Measurements from ENCODE around the gene GADD45A. TPM values are rescaled to one million over a fixed set of nuclear protein-coding genes. Genes with fewer than 3 reads are reported as not detected.

The GADD45A gene
- total RNA-seq, 1 donor from 2014 or later: 151 TPM

DNA sequence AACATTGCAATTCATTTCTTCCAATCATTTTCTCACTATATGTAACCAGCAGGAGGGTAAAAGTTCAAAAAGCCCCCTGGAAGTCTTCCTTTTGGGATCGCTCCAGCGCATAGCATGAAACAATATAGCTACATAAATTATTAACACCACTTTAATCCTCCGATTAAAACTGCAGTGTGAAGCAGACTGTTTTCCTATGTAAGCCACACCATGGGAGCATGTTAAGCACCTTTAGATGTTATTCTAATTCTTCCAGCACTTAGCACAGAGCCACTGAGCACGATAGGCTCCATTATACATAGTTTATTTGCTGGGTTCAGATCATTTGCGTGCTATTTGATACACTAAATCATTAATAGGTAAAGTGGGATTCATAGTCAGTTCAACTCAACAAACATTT is 18.4 kb upstream of the GADD45A start:
- DNase-seq (ENCODE audit: low read depth): no peak
- no peak overlapping the region for H3K4me3 ChIP-seq (ENCODE audit: low read depth, low read length)
- TF ChIP-seq, protein P1, sequence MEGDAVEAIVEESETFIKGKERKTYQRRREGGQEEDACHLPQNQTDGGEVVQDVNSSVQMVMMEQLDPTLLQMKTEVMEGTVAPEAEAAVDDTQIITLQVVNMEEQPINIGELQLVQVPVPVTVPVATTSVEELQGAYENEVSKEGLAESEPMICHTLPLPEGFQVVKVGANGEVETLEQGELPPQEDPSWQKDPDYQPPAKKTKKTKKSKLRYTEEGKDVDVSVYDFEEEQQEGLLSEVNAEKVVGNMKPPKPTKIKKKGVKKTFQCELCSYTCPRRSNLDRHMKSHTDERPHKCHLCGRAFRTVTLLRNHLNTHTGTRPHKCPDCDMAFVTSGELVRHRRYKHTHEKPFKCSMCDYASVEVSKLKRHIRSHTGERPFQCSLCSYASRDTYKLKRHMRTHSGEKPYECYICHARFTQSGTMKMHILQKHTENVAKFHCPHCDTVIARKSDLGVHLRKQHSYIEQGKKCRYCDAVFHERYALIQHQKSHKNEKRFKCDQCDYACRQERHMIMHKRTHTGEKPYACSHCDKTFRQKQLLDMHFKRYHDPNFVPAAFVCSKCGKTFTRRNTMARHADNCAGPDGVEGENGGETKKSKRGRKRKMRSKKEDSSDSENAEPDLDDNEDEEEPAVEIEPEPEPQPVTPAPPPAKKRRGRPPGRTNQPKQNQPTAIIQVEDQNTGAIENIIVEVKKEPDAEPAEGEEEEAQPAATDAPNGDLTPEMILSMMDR (conservative IDR thresholded peaks at IDR 0.05; ENCODE audit: low read depth, low read length): no peak

DNA sequence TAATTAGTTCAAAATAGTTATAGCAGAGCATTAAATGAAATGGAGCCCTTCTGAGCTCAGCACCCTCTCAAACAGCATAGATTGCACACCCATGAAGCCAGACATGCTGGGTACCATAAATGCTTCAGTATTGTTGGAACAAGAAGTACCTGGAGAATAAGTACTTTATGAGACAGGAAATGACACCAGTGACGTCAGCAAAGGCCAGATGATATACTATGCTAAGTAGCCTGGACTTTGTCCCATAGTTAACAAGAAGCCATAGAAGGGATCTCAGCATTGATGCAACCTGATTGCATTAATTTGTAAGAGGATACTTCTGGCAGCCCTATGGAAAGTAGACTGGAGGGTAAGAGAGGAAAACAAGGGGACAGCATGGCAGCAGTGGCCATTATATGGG is 16.3 kb upstream of the GADD45A start:
- H3K4me3 ChIP-seq (ENCODE audit: low read depth, low read length): no peak overlapping the region
- TF ChIP-seq, protein P1 (conservative IDR thresholded peaks at IDR 0.05; ENCODE audit: low read depth, low read length): no peak
- no peak for DNase-seq (ENCODE audit: low read depth)

DNA sequence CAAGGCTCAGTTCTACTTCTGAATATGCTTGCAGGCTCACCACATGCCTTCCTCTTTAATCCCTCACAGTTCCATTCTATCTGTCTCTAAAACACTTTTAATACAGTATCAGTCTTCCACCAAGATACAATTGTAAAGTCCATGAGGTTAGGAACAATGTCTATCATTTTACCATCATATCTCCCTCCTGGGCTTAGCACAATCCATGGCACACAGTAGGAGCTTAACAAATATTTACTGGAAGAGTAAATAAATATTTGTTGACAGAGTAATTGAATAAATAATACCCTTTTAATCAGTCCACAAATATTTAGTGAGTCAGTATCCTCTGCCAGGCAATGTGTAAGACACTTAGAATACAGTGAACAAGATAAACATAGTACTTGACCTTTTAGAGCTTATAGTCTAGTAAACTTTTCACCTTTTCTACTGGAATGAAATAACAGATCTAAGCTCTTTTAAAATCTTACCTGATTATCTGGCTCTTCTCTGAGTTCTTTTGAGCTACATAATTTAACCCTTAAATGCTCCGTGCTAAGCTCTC is 12.7 kb upstream of the GADD45A start:
- no peak overlapping the region for H3K4me3 ChIP-seq (ENCODE audit: low read depth, low read length)
- TF ChIP-seq, protein P1 (conservative IDR thresholded peaks at IDR 0.05; ENCODE audit: low read depth, low read length): no peak
- DNase-seq (ENCODE audit: low read depth): no peak

DNA sequence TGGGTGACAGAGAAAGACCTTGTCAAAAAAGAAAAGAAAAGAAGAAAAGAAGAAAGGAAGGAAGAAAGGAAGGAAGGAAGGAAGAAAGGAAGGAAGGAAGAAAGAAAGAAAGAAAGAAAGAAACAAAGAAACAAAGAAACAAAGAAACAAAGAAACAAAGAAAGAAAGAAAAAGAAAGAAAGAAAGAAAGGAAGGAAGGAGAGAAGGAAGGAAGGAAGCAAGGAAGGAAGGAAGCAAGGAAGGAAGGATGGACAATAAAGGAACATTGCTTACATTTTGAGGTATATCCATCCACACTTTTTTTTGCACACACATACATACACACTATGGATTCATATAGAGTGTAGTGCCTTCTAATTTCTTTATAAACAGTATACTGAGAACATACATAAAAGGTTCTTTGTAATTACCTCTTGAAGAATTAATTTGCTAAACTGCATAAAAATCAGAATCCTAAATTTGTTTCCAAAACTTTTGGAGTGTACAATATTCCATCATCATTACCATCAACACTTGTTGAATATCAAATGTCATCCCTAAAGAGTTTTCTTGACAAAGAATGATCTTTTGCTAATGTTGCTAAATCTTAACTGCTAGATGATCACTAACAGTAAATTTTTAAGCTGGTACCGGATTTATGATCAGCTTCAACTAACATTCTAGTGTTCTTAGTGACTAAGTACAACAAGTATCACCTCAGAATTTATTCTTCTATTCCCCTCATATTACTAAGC is 11.4 kb upstream of the GADD45A start:
- TF ChIP-seq, protein P1 (conservative IDR thresholded peaks at IDR 0.05; ENCODE audit: low read depth, low read length): no peak
- no peak for DNase-seq (ENCODE audit: low read depth)
- no peak overlapping the region for H3K4me3 ChIP-seq (ENCODE audit: low read depth, low read length)

- no peak for DNase-seq (ENCODE audit: low read depth)
- TF ChIP-seq, protein P1 (conservative IDR thresholded peaks at IDR 0.05; ENCODE audit: low read depth, low read length): no peak
- H3K4me3 ChIP-seq (ENCODE audit: low read depth, low read length): no peak overlapping the region
These were observed 10.6 kb upstream of the GADD45A start for GRCh38 chr1:67674260-67675011.

- no peak for DNase-seq (ENCODE audit: low read depth)
- H3K4me3 ChIP-seq (ENCODE audit: low read depth, low read length): no peak overlapping the region
- TF ChIP-seq, protein P1 (conservative IDR thresholded peaks at IDR 0.05; ENCODE audit: low read depth, low read length): no peak
These were observed 9.2 kb upstream of the GADD45A start for GRCh38 chr1:67675800-67676199.

Measured in epithelial cell of proximal tubule (primary cell).